Measurements from ENCODE around the gene KCTD16.

Gene KCTD16

DNA sequence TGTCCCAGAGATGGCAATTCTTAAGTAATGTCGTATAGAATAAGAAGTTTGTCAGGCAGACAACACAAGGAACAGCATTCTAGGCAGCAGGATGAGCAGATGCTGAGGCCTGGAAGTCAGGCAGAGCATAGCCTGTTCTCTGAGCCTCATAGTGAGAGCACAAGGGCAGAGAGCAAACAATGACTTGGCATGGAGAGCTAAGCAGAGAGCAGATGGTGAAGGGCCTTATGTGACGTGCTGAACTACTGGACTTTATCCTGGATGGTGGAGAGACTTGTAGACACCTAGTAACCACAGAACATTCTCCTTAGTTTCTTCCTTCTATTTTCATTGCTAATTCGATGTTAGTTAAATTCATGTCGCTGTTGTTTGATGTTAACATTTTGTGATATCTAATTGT, 60.1 kb downstream of the KCTD16 start:
- TF ChIP-seq, protein P1, sequence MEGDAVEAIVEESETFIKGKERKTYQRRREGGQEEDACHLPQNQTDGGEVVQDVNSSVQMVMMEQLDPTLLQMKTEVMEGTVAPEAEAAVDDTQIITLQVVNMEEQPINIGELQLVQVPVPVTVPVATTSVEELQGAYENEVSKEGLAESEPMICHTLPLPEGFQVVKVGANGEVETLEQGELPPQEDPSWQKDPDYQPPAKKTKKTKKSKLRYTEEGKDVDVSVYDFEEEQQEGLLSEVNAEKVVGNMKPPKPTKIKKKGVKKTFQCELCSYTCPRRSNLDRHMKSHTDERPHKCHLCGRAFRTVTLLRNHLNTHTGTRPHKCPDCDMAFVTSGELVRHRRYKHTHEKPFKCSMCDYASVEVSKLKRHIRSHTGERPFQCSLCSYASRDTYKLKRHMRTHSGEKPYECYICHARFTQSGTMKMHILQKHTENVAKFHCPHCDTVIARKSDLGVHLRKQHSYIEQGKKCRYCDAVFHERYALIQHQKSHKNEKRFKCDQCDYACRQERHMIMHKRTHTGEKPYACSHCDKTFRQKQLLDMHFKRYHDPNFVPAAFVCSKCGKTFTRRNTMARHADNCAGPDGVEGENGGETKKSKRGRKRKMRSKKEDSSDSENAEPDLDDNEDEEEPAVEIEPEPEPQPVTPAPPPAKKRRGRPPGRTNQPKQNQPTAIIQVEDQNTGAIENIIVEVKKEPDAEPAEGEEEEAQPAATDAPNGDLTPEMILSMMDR (IDR thresholded peaks at IDR 0.05; ENCODE audit: low read depth, low read length): no peak
- no peak for DNase-seq (ENCODE audit: extremely low read depth, low read depth)

DNA sequence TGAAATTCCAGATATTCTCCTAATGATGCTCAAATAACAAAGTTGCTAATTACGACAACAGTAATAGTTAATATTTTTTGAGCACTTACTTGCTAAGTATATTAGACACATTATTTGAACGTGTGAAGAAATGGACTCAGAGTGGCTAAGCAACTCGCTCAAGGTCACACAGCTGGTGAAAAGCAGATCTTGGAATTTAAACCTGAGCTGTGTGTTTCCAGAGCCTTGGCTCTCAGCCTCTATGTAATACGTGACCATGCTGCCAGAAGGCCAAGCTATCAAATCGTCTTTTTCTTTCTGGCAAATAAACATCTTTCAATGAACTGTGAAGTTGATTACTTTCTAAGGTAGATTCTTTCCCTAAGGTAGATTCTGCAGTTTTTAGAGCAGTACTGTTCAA, 61.6 kb downstream of the KCTD16 start:
- TF ChIP-seq, protein P1 (IDR thresholded peaks at IDR 0.05; ENCODE audit: low read depth, low read length): no peak
- no peak for DNase-seq (ENCODE audit: extremely low read depth, low read depth)

DNA sequence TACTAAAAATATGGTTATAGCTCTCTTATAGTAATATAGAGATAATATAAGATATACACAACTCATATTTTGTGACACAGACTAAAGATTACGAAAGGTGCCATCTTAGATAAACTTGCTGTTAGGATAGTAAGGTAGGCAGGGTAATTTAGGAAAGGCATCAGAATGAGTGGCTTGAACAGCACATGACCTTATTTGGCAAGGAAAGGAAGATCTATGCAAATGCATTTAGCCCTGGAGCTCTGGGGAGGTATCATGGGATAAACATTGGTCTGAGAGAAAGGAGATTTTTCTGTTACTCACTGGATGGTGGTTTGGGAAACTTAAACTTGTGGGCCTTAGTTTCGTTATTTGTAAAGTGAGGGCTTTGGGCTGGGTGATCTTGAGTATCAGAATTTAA, 65.8 kb downstream of the KCTD16 start:
- DNase-seq (ENCODE audit: extremely low read depth, low read depth): no peak
- TF ChIP-seq, protein P1 (IDR thresholded peaks at IDR 0.05; ENCODE audit: low read depth, low read length): no peak

DNA sequence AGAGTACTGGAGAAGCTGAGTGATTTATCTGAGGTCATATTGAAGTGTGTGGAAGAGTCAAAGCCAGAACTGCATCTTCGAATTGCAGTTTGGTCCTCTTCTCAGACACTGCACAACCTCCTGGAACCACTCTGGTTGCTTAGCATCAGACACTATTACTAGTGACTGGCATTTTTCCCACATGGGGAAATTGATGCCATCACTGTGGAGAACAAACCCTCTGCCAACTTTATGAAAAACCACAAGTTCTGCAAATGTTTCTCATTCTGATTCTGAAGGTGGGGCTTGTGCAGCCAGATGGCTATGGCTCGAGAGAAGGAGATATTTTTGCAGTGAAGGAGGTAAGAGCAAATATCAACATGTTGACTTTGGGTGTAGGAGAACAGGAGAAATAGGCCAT, 67.2 kb downstream of the KCTD16 start:
- TF ChIP-seq, protein P1 (IDR thresholded peaks at IDR 0.05; ENCODE audit: low read depth, low read length): no peak
- no peak for DNase-seq (ENCODE audit: extremely low read depth, low read depth)

DNA sequence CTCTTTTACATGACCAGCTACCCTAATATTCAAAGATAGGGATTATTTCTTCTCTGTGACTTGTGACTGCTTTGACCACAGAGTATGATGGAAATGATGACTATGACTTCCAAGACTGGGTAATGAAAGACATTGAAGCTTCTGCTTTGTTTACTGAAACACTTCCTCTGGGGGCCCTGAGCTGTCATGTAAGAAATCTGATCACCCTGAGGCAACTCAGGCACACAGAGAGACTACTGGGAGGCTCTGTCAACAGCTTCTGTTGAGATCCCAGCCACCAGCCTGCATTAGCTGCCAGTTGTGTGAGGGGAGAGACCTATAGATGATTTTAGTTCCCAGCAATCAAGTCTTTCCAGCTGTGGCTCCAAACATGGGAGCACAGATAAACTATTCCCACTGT, 76.5 kb downstream of the KCTD16 start:
- TF ChIP-seq, protein P1 (IDR thresholded peaks at IDR 0.05; ENCODE audit: low read depth, low read length): no peak
- no peak for DNase-seq (ENCODE audit: extremely low read depth, low read depth)

DNA sequence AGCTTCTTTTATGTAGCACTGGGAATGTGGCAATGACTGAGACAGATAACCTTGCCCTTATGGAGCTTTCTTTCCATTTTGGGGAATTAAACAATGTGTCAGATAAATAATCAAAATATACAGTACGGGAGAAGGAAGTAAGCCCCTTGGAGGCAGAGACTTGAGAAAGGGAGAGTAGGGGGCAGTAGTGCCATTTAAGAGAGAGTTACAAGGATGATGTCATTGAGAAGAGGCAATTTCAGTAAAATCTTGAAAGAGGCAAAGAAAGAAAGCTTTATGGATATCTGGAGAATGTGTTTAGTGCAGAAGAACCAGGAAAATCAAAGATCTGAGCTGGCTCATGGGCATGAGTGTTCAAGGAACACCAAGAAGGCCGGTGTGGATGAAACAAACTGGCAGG, 77.3 kb downstream of the KCTD16 start:
- DNase-seq (ENCODE audit: extremely low read depth, low read depth): no peak
- TF ChIP-seq, protein P1 (IDR thresholded peaks at IDR 0.05; ENCODE audit: low read depth, low read length): no peak

DNA sequence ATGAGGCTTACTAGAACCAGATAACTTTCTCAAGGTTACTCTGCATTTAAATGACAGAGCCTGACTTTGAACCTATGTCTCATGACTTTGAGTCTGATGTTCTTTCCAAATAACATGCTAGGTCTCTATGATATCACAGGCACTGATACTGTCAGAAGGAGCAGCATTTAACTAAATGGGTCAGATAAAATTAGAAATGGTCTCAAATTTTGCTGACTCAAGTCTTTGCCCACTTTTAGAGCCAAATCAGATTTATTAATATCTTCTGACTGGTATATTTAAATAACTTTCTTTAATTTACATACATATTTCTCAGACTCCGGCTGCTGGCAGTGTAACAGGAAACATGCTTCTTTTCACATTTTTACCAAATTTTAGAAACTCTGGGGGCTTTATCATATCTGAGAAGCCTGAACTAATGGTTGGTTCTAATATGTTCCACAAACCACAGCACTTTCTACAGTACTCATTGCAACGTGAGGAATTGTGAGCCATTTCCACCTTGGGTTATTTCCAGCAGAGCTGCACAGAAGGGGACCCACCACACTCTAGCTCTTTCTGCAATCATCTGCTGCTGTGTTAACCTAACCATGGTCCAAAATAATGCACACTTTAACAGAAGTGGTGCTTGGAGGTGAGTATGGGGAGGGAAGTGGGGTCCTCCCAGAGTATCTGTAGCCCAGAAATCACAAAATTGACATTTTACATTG, 79.2 kb downstream of the KCTD16 start:
- DNase-seq (ENCODE audit: extremely low read depth, low read depth): no peak
- TF ChIP-seq, protein P1 (IDR thresholded peaks at IDR 0.05; ENCODE audit: low read depth, low read length): no peak

All from AG09319 (cell line).